Measurements from ENCODE around the gene ODC1. TPM values are rescaled to one million over a fixed set of nuclear protein-coding genes. Genes with fewer than 3 reads are reported as not detected.
"Not testable (repeated sequence)": the region's sequence is repeated elsewhere in the genome, so short reads cannot be mapped to it uniquely, and the experiment has no call there.

The ODC1 gene
- total and polyA plus RNA-seq, 8 donors, result 55.0 to 243 (median 214) TPM

- ATAC-seq, result no peak
- no peaks in the 10 kb centered on the region for H3K9me3 ChIP-seq
- no peak overlapping the region for H3K27ac ChIP-seq
- no peaks in the 10 kb centered on the region for H3K27me3 ChIP-seq
- no peaks in the 10 kb centered on the region for H3K4me1 ChIP-seq
- no peak for DNase-seq
- no peak for TF ChIP-seq CTCF (IDR thresholded peaks at IDR 0.05)
- H3K36me3 ChIP-seq, result no peaks in the 10 kb centered on the region
- intact Hi-C loops (cut with DNase I), result no loop called here
- H3K4me3 ChIP-seq, result no peak overlapping the region
These were observed 14.3 kb upstream of the ODC1 start for GRCh38 chr2:10462178-10463083.

DNA sequence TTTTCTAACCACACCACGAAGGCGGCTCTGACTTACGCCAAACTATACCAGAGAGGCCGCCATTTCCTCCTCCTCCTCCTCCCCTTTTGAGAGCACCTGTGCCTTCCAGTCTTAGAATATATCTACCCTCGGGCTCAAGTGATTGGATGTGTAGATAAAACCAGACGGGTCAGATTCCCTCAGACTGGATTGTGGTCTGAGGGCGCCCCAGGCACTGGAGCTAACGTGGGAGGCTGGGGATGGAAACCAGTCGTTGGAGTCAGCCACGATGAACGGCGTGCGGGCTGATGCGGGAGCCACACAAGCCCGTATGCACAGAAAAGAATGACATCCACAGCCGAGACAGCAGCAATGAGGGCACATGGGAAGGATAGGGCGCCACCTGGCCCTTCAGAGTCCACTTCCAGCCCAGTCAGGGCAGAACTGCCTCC lies 12.3 kb upstream of the ODC1 start:
- no peak overlapping the region for H3K4me3 ChIP-seq
- intact Hi-C loops (cut with DNase I), result no loop called here
- H3K27me3 ChIP-seq, result no peaks in the 10 kb centered on the region
- ATAC-seq (no peak), DNase-seq (peak in 1 of 4 donors; percentile 47)
- TF ChIP-seq CTCF (IDR thresholded peaks at IDR 0.05), result no peak
- no peaks in the 10 kb centered on the region for H3K36me3 ChIP-seq
- no peak overlapping the region for H3K27ac ChIP-seq
- no peaks in the 10 kb centered on the region for H3K4me1 ChIP-seq
- no peaks in the 10 kb centered on the region for H3K9me3 ChIP-seq

DNA sequence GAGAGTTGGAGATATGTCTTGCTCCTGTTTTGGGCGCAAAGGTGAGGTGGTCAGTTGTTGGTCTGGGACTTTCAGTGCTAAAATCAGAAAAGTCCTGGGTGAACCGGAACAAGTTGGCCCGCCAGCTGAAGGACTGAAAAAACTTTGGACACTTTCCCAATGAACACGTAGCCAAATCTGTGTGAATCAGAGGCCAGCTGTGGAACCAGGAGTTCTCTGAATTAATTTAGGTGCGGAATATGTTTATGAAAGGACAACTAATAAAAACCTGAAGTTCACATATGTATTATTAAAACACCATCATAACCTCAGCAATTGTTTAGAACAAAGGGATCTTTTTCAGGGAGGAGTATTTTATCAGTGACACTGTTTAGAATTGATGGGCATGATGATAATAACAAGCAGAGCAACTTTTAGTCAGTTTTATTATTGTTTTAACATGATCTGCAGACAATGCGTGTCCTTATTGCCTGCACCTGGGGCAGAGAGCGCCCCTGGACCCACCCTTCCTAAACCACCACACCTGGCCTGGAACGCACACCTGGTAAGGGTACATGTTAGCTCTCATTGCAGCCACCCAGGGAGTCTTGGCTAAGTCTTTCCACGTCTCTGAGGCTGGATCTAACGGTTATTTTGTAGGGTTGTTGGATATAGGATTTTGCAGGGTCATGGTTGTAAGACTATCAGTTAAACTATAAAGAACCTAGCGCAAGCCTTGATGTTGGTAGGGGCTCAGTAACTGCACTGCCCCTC lies 9.9 kb upstream of the ODC1 start:
- Histone ChIP-seq H3K4me1 (no peaks in the 10 kb centered on the region), H3K4me3 (no peak overlapping the region), H3K9me3 (no peaks in the 10 kb centered on the region), H3K27ac (no peak overlapping the region), H3K27me3 (no peaks in the 10 kb centered on the region), H3K36me3 (no peaks in the 10 kb centered on the region)
- no peak for ATAC-seq
- TF ChIP-seq CTCF (IDR thresholded peaks at IDR 0.05), result no peak
- intact Hi-C loops (cut with DNase I), result no loop called here
- DNase-seq, result peak in 1 of 4 donors; percentile 18

GRCh38 chr2:10457195-10457594 lies 9.1 kb upstream of the ODC1 start:
- H3K36me3 ChIP-seq; H3K4me3 ChIP-seq; DNase-seq; H3K27ac ChIP-seq; H3K4me1 ChIP-seq; H3K27me3 ChIP-seq; H3K9me3 ChIP-seq; intact Hi-C loops (cut with DNase I); ATAC-seq: not testable (repeated sequence)

DNA sequence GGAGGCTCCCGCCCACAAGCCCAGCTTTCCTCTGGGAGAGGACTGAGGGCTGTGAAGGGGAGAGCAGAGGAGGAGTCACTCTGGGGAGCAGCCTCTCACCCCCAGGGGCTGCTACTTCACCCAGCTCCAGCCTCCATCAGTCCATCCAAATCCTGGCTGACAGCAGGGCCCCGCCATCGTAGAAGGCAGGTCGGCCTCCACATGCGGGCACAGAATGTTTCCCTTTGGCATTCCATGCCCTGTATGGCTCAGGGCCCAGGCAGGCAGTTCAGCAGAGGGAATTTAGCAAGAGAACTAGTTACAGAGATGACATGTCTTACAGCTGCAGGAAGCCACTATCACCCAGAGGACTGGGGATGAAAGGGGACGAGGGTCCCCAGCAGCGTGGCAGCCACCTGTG lies 6.4 kb upstream of the ODC1 start:
- peaks cover under 1 to 11% of the 10 kb centered on the region in 2 donors for H3K4me1 ChIP-seq
- H3K27ac ChIP-seq, result no peak overlapping the region
- no peaks in the 10 kb centered on the region for H3K9me3 ChIP-seq
- DNase-seq (no peak), ATAC-seq (no peak)
- intact Hi-C loops (cut with DNase I), result no loop called here
- H3K36me3 ChIP-seq, result no peaks in the 10 kb centered on the region
- TF ChIP-seq CTCF (IDR thresholded peaks at IDR 0.05), result no peak
- no peak overlapping the region for H3K4me3 ChIP-seq
- H3K27me3 ChIP-seq, result no peaks in the 10 kb centered on the region
